SIG-M5 treated with dmso at 0.1 percent for 504 hours (cell line): Measurements from ENCODE around the gene HAPLN3.

ENCODE experiments used
- DNase-seq: peaks from one replicate; lab custom pipeline; 2025; ENCODE audit not compliant: unreplicated experiment; lab: John Stamatoyannopoulos, UW

Gene HAPLN3

DNA sequence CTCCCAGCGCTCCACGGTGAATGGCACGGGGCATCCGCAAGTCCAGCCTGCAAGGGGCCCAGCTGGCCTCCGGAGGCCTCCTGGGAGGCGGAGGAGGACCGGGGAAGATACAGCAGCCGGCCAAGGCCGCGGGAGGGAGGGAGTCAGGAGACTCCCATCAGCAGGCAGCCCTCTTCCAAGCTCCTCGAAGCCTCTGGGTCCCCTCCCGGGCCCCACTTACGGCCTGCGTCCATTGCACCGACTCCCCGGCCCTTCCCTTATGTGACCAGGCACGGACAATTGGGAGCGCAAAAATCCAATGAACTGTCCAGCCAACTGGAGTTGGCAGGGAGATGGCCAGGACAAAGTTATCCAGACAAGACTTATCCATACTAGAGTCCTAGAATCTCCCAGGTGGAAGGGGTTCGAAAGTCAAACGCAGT lies 17.2 kb upstream of the HAPLN3 start:
- no peak for DNase-seq

DNA sequence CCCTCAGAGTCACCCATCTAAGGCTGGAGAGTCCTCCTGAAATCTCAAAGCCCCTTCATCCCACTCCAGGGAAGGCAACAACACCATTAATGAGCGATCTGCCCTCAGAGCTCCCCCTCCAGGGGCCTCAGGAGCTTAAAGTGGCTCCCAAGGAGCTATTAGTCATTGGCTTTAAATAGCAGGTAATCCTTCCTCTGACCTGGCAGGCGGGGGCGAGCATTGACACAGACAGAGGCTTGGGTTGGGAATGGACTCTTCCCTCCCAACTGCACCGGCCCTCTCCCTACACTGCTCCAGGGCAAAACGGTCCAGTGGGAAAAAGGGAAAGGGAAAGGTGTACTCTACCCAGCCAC lies 16.4 kb upstream of the HAPLN3 start:
- no peak for DNase-seq

DNA sequence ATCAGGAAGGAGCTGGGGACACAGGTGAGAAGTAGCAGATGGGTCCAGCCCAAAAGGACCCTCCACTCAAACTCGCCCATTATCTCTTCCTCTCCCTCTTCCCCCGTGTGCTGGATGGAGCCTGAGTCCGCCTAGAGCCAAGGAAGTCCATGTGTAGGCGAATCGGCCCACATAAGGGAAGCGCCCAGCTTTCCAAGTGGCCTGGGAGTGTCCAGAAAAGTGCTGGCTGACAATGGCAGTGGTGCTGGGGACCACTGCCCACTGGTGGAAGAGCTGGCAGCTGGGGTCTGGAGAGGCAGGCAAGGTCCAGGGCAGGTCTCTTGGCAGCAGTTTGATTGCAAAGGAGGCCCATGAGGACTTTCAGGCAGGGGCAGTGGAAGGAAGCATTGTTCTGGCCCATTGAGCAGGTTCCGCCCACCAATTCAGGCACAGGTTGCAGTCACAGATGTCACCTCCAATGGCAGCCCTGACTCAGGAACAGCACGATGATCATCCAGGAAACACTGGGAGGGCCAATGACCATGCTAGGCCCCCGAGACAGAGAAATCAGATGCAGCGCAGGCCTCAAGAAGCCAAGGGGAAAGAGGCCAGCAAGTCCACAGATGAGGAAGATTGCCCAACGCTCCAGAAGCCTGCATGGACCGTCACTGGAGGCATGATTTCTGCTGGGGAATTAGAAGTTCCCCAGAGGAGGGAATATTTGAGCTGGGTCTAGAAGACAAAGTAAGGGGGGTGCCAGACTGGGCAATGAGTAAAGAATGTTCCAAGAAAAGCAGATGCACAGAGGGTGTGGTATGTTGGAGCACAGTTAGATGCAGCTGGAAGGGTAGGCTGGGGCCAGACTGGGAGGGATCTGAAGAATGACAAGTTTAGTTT lies 14.8 kb upstream of the HAPLN3 start:
- no peak for DNase-seq

DNA sequence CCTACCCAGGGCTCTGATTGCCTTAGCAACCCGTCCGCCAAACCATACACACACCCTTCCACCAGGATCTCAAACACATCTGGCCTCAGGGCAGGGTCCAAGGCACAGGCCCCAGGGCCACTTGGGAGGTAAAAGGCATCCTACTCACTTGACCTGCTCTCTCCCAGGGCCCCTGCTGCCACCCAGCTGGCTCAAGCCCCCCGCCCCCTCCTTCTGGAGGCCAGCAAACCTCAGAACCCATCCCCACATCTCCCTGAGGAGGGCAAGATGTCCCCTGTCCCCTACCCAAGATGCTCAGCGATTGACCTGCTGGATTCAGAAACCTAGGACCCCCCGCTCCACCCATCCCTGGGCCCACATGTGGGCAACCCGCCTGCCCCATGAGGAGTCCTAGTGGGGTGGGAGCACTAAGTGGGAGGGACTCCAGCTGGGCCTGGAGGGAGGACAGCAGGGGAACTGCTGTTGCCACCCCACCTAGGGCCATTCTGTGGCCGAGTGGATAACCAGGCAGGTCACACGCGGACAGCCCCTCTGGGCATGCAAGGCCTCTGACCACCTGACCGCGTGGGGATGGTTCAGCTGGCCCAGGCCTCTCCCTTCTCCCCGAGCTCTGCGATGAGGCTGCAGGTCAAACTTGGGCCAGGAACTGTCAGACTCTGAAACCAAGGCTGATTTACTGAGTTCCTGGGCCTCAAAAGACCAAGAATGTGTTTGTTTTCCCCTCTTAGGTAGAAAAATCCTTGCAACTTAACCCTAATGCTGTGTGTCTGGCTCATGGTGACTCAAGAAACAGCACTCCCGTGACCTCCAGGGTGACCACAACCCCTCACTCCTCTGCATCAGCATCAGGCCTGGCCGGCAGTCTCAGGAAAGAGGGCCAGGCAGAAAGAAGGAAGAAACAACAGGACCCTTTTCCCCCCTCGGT lies 13.6 kb upstream of the HAPLN3 start:
- no peak for DNase-seq

DNA sequence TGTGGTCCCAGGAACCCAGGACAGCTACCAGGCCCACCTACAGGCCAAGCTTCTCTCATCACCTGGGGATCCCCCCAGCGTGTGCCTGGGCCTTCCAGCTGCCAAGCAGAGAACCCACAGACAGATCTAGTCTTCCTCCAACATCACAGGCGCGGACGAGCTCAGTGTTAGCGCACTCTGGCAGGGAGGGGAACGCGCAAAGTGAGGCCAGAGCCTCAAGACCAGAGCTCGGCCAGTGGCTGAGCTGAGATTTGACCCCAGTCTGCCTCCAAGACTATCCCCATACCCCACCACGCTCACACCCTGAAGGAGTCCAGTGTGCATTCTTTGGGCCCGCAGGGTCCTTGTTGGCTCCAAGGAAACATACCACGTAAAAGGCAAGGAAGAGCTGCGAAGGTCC lies 12.8 kb upstream of the HAPLN3 start:
- no peak for DNase-seq

DNA sequence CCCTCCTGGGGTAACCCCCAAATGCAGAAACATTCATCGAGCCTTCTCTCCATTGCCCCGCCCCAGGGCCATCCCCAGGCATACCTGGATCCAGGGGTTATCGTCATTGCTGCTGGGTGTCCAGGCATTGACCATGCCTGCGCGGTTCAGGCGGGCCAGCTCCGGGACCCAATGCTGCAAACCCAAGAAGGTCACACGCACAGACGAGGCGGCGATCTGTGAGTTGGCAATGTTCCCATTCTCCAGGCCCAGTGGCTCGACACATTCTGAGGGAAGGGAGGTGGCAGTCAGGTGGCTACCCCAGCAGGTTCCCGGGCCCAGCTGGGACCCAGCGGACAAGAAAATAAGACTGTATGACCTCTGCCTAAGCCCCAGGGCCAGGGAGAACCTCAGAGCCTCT lies 11.8 kb upstream of the HAPLN3 start:
- DNase-seq, result no peak

DNA sequence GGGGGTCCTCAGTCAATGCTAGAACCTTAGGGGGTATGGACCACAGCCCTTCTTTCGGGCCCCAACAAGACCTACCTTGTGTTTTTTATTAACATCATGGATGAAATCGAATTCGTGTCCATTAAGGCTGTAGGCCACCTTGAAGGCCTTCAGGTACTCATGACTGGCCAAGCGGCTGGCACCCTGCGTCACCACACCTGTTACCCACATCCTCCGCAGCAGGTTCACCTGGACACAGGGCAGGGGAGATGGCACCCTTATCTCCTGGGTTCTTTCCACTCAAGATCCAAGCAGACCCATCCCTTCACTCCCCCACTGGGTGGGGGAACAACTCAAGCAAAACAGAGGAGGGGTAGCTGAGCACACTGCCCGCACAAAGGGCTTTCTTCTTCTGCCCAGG lies 11.2 kb upstream of the HAPLN3 start:
- DNase-seq, result no peak

DNA sequence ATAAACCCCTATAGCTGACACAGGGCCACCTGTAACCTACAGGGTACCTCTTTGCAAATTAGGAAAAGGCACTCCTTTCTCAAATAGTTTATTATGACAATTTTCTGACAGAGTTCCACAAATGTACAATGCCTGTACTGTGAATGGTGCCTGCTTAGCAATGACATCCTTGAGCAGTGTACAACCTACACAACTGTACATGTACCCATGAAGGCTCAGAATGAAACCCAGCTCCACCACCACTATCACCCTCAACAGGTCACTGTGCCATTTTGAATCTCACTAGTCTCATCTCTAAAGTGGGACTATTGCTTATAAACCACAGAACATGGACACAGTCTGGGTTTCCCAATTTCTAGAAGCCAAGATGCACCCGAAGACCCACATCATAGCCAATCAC lies 10.8 kb upstream of the HAPLN3 start:
- no peak for DNase-seq

DNA sequence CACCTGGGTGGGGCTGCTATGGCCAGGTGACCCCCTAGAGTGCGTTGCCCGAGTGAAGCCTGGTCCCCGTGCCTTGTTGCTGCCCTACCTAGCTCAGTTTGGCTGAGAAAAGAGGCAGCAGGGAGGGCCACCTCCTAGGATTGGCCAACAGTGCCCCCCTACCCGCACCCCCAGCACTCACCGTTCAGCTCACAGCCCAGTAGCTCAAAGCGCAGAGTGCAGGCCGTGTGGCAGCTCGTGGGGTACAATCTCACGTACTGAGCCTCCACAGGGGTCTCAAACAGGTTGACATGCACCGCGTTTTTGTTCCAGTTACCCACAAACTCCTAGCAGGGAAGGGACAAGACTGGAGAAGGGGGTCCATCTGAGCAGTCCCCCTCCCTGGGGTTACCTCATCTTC lies 10.2 kb upstream of the HAPLN3 start:
- DNase-seq, result no peak

DNA sequence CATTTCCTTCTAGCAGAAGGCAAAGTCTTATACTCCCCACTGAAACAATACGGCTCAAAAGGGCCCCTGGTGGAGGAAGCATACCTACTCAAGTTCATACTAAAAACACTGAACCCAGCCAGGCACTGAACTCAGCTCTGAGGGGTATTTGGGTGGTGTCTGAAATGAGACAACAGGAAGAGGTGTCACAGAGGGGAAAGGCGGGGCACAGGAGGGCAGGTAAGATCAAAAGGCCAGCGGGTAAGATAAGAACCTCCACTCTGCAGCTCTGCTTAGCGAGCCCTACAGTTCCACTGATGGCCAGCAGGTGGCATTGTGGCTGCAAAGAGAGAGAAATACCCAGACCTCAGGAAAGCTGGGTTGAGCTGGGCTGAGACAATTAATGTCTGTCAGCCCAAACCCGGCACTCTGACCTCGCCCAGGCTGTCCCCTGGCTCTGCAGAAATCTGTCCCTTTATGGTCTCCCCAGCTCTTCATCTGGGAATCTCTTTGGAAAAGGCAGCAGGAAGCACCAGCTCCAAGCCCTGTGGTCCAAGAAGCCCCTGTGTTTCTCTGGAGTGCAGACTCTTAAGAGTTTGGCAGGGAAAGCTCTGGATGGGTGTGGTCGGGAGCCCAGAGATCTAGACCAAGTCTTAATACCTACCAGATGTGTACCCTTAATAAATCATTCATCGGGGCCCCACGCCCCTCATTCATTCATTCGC lies 9.4 kb upstream of the HAPLN3 start:
- peak; percentile 60 for DNase-seq

DNA sequence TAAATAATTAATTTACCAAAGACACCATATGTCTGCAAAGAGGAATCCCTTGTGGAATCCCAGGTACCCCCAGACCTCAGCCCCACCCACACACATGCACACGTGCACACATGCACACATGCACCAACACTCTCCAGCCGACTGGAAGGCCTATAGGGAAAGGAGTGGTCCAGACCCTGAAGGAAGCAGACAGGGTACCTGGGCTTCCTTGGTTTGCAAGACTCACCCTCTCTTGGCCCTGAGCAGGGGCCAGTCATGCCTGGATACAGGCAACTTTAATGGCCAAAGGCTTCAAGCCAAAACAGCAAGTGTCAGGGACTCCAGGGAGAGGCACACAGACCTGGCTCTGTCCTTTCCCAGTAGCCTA lies 8.9 kb upstream of the HAPLN3 start:
- no peak for DNase-seq

DNA sequence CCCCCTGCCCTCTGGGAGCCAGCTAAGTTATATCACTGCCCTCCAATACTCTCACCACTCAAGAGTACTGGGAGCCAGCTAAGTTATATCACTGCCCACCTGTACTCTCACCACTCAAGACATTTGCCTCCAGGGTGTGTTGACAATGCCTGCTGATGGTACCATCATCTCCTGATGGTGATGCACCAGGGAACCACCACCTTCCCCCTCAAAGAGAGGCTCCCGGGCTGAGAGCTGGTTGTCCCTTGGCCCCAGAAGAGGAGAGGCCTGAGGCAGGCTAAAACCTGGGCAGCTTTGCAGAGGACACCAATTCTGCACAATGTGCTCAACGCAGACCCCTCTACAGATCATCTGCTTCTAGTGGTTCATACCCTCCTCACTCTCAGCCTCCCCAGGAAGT lies 7.5 kb upstream of the HAPLN3 start:
- DNase-seq, result no peak

DNA sequence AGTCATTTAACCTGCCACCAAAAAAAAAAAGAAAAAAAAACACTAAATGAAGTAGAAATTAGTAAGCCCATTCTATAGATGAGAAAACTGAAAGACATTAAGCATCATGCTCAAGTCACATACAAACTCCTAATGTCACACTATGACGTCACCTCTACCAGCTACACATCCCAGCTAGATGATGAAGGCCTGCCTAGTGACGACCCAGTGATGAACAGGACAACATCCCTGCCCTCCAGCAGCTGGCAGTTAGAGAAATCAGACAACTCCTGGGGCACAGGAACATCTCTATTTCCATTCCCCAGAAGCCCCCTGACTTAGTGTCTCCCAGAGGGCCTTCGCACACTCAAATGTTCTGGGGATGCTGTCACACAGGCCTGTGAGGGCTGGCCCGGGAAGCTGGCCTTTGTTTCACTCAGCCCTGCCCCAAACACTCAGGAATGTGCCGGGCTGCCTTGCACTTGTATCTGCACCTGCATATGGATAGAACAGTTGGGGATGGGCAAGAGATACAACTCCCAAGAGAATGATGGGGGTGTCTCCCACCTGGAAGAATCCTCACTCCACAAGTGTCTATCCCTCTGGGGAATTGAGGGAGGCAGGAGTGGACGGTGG lies 7.0 kb upstream of the HAPLN3 start:
- no peak for DNase-seq

DNA sequence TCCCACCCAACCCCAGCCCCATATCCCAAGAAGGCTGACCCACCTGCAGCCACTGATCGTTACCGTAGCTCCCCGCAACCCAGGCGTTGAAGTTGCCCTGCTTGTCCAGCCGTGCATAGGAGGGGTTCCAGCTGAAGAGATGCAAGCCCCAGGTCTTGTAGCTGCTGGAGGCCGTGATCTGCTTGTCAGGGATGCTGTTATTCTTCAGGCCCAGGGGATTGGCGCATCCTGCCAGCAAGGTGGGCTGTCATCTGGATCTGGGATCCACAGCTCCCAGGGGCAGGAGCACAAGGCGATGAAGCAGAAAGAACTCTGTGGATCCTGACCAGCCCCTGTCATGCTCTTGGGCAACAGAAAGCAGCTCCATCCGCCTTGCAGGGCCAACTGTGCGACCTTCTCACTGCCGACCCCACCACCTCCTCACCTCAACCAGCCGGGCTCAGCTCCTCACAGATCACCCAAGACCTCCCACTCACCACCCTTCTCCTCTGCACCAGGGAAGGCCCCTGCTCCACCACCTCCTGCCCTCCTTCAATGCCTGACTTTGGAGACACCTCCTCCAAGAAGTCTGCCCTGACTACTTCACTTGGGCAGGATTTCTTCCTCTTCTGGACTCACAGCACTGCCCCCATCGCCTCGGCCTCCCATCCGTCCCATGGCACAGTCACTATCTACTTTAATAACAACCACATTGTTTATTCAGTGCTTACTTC lies 6.3 kb upstream of the HAPLN3 start:
- no peak for DNase-seq

DNA sequence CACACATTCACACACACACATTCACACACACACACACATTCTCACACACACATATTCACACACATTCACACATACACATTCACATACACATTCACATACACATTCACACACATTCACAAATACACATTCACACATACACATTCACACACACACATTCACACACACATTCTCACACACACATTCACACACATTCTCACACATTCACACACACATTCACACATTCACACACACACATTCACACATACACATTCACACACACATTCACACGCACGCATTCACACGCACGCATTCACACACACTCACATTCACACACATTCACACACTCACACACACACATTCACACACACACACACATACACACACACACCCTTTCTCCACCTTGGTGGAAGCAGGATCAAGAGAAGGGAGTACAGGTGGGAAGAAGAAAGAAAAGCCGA lies 5.7 kb upstream of the HAPLN3 start:
- DNase-seq, result no peak

DNA sequence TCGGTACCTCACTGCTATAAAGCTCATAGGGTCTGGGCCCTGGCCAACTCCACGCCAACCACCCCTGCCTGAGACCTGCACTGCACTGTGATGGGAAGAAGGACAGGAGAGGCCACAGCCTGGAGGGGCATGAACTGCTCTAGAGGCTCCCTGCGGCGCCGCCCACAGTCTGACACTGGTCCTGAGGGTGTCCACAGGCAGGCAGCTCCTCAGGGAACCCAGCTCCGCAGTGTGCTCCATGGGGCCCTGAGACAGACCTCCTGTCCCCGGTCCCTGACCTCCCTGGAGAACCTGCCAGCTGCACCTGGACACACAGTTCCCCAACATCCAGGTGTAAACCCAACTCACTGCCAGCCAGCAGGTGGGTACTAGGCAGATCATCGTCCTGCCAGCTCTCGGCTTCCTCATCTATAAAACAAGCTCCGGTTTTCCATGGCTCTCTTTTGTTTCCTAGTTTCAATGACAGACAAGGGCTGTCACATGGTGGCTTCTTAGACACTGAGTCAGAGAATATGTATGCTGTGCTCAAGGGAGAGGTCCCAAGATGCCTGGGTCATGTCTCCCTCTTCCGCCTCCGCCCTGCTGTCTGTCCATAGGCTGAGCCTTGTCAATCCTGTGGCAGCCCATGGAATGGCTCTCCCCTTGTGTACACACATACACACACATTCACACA lies 5.1 kb upstream of the HAPLN3 start:
- peak; percentile 9 for DNase-seq

DNA sequence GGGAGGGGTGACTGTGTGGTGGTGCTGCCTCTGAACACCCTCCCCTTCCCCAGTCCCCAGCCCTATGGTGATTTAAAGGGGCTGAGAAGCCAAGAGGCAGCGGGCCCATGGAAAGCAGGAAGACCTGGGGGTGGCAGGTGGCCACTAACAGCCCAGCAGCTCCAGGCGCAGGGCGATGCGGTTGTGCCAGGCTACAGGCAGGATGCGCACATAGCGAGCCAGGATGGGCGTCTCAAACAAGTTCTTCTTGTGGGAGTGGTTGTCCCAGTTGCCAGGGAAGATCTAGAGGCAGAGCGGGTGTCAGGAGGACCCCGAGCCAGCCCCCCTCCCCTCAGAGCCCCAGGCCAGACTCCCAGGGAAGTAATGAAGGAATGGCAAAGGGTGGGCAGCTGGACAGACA lies 3.9 kb upstream of the HAPLN3 start:
- DNase-seq, result no peak

DNA sequence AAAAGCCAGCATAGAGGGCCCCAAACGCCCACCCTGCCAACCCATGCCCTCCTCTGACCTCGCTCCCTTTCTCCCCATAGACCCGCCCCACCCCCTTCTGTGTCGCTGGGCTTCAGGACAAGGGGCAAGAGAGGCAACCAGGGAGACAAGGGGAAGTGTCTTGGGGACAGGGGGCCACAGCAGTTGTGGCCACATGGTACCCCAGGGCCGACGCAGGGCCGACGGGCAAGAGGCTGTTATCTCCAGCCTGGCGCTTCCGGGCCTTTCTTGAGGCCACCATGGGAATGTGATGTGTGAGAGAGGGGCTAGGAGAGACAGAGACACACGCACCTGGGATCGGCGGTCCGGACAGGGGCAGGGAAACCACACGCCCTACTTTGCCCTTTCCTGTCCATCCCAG lies 3.4 kb upstream of the HAPLN3 start:
- no peak for DNase-seq

DNA sequence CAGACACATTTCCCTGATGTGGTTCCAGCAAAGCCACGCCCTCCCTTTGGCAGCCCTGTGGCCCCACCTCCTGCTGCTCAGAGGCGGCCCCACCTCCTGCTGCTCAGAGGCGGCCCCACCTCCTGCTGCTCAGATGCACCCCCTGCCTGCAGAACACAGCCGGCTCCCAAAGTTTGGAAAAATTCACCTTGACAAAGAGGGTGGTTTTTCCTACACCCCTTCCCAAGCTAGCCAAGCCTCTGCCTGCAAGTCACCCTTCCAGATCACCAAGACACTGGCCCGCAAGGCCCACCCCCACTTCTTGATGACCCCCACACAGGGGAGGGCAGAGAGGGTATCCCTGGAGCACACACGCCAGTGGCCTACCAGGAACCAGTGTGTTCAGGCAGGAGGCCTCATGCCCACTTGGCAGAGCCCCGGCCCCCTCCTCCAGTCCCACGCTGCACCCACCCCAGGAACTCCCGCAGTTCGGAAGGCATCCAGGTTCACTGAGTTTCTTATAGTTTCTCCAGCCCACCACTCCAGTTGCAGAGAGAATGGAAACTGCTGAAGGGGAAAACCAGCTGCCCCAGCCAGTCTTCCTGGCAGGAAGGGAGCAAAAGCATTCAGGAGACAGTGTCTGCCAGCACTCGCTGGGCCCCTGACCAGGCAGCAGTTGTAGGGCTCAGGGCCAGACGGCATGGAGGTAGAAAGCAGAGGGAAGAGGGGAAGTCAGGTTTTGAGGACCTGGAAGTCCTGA lies 2.3 kb upstream of the HAPLN3 start:
- peak; percentile 61 for DNase-seq

DNA sequence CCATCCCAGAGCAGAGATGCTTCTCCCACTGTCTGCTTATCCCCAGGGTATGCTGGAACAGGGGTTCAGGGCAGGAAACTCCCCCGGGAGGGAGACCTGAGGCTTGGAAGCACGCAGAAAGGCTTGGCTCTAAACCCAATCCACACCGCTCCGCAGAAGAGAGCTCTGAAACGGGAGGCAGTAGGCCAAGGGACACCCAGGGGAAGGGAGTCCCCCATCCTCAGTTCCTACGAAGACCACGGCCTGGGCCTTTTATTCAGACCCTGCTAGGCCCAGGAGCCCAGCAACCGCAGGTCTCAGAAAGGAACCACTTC lies 1.8 kb upstream of the HAPLN3 start:
- no peak for DNase-seq
